Head of caudate nucleus (tissue), 42 donors: ENCODE data around the gene CDH26.
A peak's percentile ranks its signal among the peaks of the same experiment; 100 is the strongest.

Experiments
- DNase-seq, 42 donors: peaks; one replicate each; pipeline versions ENCODE4 v3.0.0 to v3.0.0-alpha.2; 2020 to 2021; ENCODE audit warnings: mixed read lengths in 7 of 42
- intact Hi-C: fragments of 100-400 bp; cut with DNase I; formaldehyde crosslinking; loops from one replicate; pipeline ENCODE4 v1.15.0; 2022

Gene CDH26

DNA sequence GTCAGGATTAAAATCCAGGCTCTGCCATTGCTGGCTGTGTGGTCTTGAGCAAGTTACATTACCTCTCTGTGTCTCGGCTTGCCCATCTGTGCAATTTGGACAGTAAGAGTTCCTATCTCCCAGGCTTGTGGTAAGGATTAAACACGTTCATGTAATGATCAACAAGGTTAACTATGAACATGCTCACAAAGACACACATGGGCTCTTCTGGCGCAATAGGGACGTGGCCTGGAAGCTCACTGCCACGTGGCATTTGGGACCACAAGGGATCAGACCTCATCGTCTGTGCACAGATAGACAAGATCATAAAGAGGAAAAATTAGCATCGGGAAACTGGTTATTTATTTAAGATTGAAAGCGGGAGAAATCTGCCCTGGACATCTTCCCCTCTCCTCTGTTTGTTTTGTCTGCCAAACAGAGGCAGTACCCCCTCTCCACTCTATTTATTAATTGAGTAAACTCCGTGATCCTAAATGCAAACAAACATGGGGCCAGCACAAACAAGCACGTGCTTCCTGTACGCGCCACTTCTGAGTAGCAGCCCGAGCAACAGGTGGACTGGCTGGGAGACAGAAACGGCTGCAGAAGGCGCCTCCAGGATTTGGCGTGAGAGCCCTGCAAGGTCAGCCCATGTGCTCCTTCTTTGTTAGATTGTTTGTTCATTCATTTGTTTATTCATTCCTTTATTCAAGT is 95.0 kb downstream of the CDH26 start:
- intact Hi-C loops = no loop called here
- no peak for DNase-seq

DNA sequence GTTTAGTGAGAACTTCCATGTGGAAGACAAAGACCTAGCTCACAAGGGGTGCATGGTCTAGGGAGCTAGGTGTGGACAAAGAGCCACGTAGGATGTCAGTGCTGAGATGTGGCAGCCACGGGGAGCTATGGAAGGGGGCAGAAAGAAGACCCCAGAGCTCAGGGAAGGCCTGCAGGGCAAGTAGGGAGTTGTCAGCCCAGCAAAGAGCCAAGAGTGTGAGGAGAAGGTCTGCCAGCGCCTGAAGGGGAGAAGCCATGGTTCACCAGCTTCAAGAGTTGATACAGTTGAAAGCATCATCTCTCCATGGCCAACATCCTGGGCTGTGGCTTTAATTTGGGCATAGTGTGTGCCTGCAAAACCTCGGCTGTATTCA is 95.6 kb downstream of the CDH26 start:
- no peak for DNase-seq
- intact Hi-C loops = no loop called here

DNA sequence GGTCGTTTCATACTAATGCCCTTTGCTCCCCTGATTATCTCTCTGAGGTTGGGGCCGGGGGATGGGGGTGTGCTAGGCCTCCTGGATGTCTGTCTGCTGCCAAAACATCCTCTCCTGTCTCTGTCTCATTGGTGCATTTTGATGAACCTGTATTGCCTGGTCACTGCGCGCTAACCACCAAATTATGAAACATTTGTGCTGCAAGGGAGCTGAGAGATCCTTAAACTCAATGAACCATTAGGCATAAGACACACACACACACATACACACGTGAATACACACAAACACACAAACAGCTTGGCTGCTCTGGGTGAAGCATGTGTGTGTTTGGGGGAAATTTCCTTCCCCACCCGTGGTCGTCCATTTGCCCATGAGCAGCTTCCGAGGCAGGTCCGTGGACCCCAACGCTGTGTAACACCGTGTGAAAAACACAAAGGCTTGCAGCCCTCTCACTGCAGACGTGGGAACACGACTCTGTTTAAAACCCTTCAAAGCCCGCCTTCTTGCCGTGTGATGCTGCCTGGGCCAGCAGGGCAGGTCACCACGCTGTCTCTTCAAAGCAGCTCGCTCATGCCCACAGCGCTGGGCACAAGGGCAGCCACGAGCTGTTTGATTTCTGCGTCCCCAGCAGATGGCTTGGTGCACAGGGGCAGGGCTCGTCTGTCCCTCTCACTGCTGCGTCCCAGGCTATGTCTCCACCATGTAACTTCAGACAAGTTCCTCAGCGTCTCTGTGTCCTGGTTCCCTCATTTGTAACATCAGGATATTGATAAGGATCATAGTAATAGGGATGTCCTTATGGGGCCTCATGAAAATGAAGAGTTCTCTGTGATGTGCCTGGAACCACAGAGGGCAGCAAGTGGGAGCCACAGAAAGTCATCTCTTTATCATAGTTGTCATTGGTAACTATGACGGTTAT is 96.8 kb downstream of the CDH26 start:
- intact Hi-C loops = loop anchor here (5.0 kb wide), 1 partner anchor 113 kb away; the partner anchor contains the start of genes FAM217B and PPP1R3D
- DNase-seq = peak in 1 of 42 donors; percentile 40

DNA sequence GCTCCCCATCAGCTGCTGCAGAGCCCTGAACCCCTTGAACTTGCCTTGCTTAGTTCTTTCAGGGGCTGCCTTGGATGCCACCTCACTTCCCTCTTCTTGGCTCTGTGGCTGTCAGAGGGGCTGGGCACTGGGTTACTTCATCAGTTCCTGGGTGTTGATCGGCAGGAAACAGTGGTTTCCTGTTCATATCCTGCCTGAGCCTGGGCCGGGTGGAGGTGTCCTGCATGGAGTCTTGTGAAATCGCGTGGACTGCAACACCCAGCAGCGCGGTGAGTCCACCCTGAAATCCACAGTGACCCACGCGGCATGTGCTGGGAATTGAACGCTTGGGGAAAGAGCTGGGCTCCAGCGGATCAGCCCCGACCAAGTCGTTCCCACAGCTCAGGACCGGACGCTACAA is 97.5 kb downstream of the CDH26 start:
- peak in 37 of 42 donors; percentile 8 to 75 (median 43) for DNase-seq
- intact Hi-C loops = loop anchor here (5.0 kb wide), 1 partner anchor 113 kb away; the partner anchor contains the start of genes FAM217B and PPP1R3D

DNA sequence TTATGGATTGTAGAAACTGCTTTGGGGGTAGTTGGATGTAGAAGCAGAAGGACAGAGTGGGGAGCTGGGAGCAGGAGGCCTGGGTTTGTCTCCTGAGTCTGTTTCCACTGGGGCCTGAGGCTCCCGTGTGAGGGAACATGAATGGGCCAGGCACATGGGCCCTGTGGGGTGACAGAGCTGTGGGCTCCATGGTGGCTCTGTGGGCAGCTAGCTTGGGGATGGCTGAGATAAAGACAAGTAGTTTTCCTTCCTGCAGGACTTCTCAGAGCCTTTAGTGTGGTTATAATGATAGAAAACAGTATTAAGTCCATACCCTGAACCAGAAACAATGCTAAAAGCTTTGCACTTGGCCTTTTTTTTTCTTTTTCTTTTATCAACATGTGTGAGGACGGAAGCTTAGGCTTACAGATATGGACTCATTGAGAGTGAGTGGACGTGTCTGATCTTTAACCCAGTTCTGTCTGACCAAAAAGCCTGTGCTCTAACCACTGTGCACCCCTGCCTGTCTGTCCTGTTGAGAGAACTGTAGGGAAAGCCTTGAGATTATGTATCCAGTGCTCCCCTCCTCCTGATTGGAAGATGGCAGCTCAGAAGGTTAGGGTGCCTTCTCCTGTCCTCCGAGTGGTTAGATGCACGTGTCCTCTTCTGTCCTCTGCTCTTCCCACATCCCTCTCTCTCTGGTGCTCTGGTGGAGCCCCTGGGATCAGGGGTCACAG is 98.3 kb downstream of the CDH26 start:
- peak in 1 of 42 donors; percentile 37 for DNase-seq
- intact Hi-C loops = loop anchor here (5.0 kb wide), 1 partner anchor 114 kb away; the partner anchor contains the start of genes FAM217B and PPP1R3D

DNA sequence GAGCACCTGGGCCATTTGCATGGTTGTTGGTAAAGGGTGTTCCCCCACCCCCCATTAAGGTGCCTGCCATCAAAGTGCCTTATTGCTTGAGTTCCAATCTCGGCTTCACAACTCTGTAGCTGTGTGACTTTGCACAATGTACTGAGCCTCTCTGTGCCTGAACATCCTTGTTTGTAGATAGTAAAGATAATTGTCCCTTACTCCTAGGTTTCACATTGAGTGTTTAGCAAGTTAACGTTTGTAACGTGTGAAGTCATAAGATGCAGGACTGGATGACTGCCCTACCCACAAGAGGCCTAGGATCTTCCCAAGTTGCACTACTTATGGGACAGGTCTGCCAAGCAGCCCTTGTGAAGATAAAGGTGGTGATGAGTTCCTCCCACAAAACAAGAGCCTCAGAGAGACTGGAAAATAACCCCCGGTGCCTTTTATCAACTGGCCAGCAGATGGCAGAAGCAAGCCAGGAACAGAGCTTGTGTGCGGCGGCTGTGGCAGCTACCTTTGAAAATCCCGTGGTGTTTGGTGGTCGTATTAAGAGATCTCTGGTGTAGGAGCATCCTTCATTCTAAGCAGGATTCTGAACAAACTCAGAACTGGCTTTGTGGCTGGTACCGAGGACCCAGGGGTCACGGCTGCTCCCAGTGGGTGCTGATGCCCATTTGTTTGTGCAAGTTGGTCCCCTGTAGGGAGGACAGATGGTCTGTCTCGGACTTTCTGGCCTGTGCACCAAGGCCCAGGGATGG is 99.1 kb downstream of the CDH26 start:
- intact Hi-C loops = loop anchor here (5.0 kb wide), 1 partner anchor 115 kb away; the partner anchor contains the start of genes FAM217B and PPP1R3D
- DNase-seq = peak; percentile 42 to 88 (median 76)

DNA sequence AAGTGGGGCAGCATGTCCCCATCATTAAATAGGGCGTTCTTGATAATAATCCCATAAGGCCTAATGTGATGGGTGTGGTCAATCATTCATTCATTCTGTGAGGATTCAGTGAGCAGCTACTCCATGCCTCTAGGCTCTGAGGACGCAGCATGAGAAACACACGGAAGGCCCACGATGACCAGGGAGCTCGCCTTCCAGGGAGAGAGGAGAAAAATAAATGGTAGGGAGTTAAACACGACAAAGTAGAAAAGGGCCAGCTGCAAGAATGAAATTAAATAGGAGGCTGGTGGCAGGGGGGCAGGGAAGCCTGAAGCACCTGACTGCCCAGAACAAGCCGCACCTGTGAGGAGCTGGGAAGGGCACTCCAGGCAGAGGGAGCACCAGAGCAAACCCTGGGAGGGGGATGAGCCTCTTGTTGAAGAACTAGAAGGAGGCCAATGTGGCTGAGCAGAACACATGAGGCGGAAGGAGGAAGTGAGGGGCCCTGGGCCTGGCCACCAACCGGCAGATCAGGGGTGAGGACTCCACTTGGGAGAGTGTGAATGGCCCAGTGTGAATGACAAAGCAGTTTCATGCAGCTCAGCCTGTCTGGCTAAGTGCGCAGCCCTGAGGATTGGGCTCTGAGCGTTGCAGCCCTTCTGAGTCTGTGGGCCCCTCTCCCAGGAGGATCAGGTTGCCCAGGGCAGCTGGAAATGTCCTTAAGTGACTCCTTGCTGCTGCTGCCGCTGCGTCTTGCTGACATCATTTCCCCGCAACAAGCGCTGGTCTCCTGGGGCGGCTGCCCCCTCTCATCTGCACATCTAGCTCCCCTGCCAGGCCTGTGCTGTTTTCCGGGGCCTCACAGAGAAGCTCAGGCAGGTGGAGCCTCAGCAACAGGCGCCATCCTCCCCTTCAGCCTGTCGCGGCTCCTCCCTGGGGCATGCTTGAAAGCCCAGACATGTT is 99.9 kb downstream of the CDH26 start:
- intact Hi-C loops = loop anchor here (5.0 kb wide), 1 partner anchor 116 kb away; the partner anchor contains the start of genes FAM217B and PPP1R3D
- peak in 27 of 42 donors; percentile 12 to 63 (median 33) for DNase-seq

DNA sequence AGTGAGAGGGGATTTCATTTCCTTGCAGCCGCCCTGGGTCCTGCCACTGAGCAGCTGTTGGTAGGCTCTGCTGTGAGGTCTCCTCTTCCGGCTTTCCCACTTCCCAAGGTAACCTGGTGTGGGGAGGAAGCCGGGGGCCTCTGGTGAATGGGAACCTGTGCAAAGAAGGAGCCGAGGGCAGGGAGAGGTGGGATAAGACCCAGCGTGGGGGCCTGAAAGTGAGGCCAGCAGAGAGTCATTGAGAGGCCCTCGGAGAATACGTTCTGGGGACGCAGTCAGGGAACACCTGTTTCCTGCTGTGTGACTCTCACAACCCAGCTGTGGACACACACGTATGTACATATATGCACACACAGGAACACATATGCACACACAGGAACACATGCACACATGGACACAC is 100.7 kb downstream of the CDH26 start:
- intact Hi-C loops = loop anchor here (5.0 kb wide), 1 partner anchor 117 kb away; the partner anchor contains the start of genes FAM217B and PPP1R3D
- peak in 1 of 42 donors; percentile 39 for DNase-seq

DNA sequence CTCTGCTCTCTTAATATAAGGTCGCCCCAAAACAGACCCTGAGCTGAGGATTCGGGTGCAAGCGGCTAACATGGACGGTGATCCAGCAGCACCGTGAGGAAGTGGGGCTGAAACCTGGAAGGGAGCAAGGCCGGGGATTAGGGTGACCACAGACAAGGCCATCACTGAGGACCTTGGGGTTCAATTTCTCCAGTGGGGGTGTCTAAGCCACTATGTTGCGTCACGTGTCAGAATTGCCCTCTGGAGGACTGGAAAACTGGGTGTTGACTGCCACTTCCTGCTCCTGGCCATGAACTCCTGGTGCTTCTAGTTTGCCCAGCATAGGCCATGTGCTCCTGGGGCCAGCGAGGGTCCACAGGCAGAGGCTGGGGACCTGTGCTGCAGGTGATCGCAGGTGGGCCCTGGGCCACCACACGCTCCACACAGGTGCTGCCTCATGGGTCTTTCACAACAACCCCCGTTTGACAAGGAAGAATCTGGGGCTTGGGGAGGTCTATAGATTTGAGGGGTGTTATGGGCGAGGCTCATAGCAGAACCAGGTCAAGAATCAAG is 101.9 kb downstream of the CDH26 start:
- intact Hi-C loops = no loop called here
- peak in 1 of 42 donors; percentile 25 for DNase-seq

DNA sequence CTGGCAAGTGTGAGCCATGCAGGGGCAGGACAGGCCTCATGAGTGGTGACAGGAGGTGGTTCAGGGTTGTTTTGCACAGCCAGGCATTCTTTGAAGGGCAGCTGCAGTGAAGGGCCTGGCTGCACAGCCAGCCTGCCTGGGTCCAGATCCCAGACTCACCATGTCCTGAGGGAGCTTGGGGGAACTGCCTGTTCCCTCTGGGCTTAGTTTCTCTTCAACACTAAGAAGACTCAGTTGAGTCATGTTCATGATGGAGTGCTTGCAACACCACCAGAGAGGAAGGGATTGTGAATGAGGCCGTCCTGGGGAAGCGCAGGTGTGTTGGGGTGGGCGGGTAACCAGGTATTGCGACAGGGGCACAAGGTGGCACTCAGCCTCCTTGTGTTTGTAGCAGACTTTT is 102.4 kb downstream of the CDH26 start:
- intact Hi-C loops = no loop called here

DNA sequence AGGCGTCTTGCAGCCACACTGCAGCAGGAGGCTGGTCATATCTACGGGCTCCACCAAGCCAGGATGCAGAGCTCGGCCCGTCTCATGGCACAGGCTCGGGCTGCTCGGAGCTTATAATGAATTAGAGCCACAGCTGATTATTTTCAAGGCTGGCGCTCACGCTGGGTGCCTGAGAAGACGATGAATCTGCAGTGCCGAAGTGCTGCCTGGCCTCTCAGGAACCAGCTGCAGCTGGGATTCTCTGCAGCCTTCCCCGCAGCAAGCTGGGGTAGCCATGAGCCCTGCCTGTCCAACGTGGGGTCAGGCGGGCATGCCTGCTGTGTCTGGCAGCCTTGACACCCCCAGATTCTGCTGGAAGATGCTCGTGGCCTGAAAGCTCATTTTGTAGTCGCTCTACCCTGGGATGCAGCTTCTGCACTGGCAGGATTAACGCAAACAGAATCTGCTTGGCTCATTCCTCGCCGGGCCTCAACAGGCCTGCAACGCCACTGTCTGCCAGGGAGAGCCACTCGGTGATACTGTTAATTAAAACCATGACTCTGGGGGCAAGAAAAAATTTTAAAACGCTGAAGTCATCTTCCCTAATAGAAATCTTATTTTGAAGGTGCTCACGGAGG is 104.3 kb downstream of the CDH26 start:
- peak; percentile 26 to 85 (median 59) for DNase-seq

More for the DNA sequence above, 102.4 kb downstream of the CDH26 start:
- DNase-seq = no peak

DNA sequence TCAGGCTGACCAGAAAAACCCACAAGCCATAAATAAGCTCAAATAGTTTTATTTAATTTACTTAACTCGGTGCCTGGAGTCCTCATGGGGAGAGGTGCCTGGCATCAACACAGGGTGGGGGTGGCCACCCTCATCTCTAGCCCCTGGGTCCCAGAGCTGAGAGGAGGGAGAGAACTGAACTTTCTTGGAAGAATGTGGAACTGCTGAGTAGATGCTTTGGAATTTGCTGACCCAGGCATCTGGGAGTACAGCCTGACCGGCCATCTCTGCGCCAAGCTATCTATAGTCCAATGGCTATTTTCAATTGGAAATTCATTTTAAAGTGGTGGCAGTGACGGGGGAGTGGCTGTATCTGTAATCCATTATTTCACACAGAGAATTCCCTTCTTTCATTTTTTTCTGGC is 104.8 kb downstream of the CDH26 start:
- DNase-seq = no peak
- intact Hi-C loops = no loop called here

More for the DNA sequence above, 104.3 kb downstream of the CDH26 start:
- intact Hi-C loops = no loop called here

DNA sequence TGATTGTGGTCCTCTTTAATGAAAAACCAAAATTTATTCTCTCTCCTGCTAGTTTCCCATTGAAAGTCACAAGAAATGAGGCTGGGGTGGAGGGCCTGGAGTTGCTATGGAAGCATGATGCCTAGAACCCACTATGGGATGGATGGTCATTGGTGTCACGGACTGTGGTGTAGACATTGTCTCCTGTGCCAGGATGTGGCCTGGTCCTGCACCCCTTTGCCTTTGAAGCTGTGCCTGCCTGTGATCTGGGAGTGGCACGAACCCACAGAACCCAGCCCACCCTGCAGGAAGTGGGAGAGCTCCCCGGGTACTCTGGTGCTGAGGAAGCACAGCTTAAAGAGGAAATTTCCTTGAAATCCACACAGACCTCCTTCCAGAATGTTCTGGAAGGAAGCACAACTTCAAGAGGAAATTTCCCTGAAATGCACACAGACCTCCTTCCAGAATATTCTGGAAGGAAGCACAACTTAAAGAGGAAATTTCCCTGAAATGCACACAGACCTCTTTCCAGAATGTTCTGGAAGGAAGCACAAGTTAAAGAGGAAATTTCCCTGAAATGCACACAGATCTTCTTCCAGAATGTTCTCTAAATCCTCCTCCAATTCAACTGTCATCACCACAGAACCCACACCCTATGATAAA is 105.6 kb downstream of the CDH26 start:
- no peak for DNase-seq
- intact Hi-C loops = no loop called here
